ENCODE measurements around the gene UBE2I.

- TF ChIP-seq EZH2 (optimal IDR thresholded peaks at IDR 0.05; ENCODE audit: low read depth, low read length) (no peak), CTCF (IDR thresholded peaks at IDR 0.05; ENCODE audit: low read length) (no peak), EZH2phosphoT487 (IDR thresholded peaks at IDR 0.05; ENCODE audit: low read length) (no peak)
Observed at GRCh38 chr16:1374418-1375297, 65.2 kb downstream of the UBE2I start.
